GM19438 (cell line): ENCODE measurements around the gene ARID3C.
A peak's percentile ranks its signal among the peaks of the same experiment; 100 is the strongest.

ENCODE experiments used
- ATAC-seq: cut with Tn5 transposase; IDR thresholded peaks from one replicate; pipeline ENCODE4 v1.9.1; 2021; ENCODE audit warnings: low read depth; ENCODE audit not compliant: unreplicated experiment

Gene ARID3C

GRCh38 chr9:34633166-34633565, 4.3 kb upstream of the ARID3C start:
- no peak for ATAC-seq

GRCh38 chr9:34630402-34631154, 1.7 kb upstream of the ARID3C start:
- no peak for ATAC-seq

- ATAC-seq = no peak
These were observed 584 bp upstream of the ARID3C start for GRCh38 chr9:34629491-34629808.

GRCh38 chr9:34627716-34628655, 880 bp downstream of the ARID3C start:
- no peak for ATAC-seq

- ATAC-seq = no peak
These were observed 3.7 kb downstream of the ARID3C start for GRCh38 chr9:34625186-34625486.

GRCh38 chr9:34624475-34625185, 4.2 kb downstream of the ARID3C start:
- ATAC-seq = no peak

- ATAC-seq = no peak
These were observed 5.3 kb downstream of the ARID3C start for GRCh38 chr9:34623374-34624235.

- peak; percentile 98 for ATAC-seq
These were observed 8.5 kb downstream of the ARID3C start, which contains the start of gene DCTN3 for GRCh38 chr9:34620061-34620994. Gene DCTN3 (minus strand): TSS chr9:34620495. CDS start chr9:34620464, 31 bp downstream.

GRCh38 chr9:34615132-34615531, 13.7 kb downstream of the ARID3C start:
- ATAC-seq = no peak

- ATAC-seq = peak; percentile 56
These were observed 16.0 kb downstream of the ARID3C start for GRCh38 chr9:34612788-34613390.

GRCh38 chr9:34611811-34612787, 16.8 kb downstream of the ARID3C start, which contains the start of gene RPP25L:
Gene RPP25L (minus strand): TSS chr9:34612097. CDS start chr9:34611296, 801 bp downstream.
- ATAC-seq = peak; percentile 77

- peak; percentile 12 for ATAC-seq
These were observed 17.5 kb downstream of the ARID3C start for GRCh38 chr9:34611251-34611810.

- ATAC-seq = no peak
These were observed 18.2 kb downstream of the ARID3C start for GRCh38 chr9:34610434-34611206.

- ATAC-seq = no peak
These were observed 21.5 kb downstream of the ARID3C start for GRCh38 chr9:34607331-34607730.

- no peak for ATAC-seq
These were observed 22.0 kb downstream of the ARID3C start for GRCh38 chr9:34606905-34607304.

GRCh38 chr9:34606190-34606589, 22.7 kb downstream of the ARID3C start:
- no peak for ATAC-seq
